Endothelial cell (in vitro differentiated cells): Measurements from ENCODE around the gene MEF2C. TPM values are rescaled to one million over a fixed set of nuclear protein-coding genes. Genes with fewer than 3 reads are reported as not detected.

Experiments
- DNase-seq: peaks from one replicate; pipeline ENCODE4 v3.0.0; 2021; ENCODE audit warnings: low spot score
- H3K27ac Mint-ChIP-seq: one replicate; pipeline ENCODE4 v1.8.0; 2021; ENCODE audit warnings: mixed read lengths, inconsistent platforms; ENCODE audit not compliant: unreplicated experiment
- H3K27me3 Mint-ChIP-seq: one replicate; pipeline ENCODE4 v1.8.0; 2021; ENCODE audit warnings: mild to moderate bottlenecking, moderate library complexity, mixed read lengths, inconsistent platforms; ENCODE audit not compliant: unreplicated experiment
- H3K36me3 Mint-ChIP-seq: one replicate; pipeline ENCODE4 v1.8.0; 2021; ENCODE audit warnings: mild to moderate bottlenecking, low read depth, mixed read lengths, inconsistent platforms; ENCODE audit not compliant: unreplicated experiment
- H3K4me1 Mint-ChIP-seq: one replicate; pipeline ENCODE4 v1.8.0; 2021; ENCODE audit warnings: mild to moderate bottlenecking, mixed read lengths, inconsistent platforms; ENCODE audit not compliant: unreplicated experiment
- H3K4me3 Mint-ChIP-seq: one replicate; pipeline ENCODE4 v1.8.0; 2021; ENCODE audit warnings: mild to moderate bottlenecking, mixed read lengths, inconsistent platforms; ENCODE audit not compliant: unreplicated experiment
- H3K9me3 Mint-ChIP-seq: one replicate; pipeline ENCODE4 v1.8.0; 2021; ENCODE audit warnings: mixed read lengths, inconsistent platforms; ENCODE audit not compliant: unreplicated experiment
- total RNA-seq: library from RNA; stranded (reverse); fragmentation: NEBNext Ultra II Directional; extraction: Animal tissue kit (Norgen Biotek cat#: 25700); gene quantifications from one replicate; pipeline ENCODE4 v1.2.1, GENCODE V29; 2021; ENCODE audit not compliant: unreplicated experiment
- TF ChIP-seq, protein P1 (sequence below): fragments of 200-600 bp; sonication (generic); IDR thresholded peaks from one replicate; pipeline ENCODE4 v1.5.0; 2021; ENCODE audit warnings: antibody characterized with exemption; ENCODE audit not compliant: unreplicated experiment

MEF2C gene
- total RNA-seq, 1 donor from 2014 or later: 134 TPM

DNA sequence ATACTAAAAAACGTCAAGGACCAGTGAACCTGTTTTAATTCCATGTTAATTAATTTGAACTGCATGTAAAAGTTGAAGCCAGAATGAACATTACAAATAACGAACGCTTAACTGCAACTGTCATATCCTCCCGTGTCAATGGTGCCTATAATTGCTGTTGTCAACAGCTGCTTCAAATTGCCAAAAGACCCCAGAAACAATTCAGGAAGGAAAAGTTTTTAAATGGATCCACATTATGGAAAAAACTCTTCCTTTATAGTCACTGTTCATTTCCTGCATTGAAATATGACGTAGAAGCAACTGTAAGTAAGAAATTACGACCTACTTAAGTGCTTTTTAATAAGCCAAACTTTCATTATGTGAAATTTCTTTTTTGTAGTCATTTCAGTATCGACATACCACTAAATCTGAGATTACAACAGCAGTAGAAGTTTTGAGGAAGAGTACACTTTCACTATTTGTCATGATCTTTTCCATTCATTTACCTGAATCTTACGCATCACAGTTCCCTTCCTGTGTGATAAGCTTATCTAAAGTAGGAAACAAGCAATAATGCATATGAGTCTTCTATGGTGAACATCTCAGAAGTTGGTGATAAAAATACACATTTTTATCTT lies 37.8 kb downstream of the MEF2C start:
- TF ChIP-seq, protein P1, sequence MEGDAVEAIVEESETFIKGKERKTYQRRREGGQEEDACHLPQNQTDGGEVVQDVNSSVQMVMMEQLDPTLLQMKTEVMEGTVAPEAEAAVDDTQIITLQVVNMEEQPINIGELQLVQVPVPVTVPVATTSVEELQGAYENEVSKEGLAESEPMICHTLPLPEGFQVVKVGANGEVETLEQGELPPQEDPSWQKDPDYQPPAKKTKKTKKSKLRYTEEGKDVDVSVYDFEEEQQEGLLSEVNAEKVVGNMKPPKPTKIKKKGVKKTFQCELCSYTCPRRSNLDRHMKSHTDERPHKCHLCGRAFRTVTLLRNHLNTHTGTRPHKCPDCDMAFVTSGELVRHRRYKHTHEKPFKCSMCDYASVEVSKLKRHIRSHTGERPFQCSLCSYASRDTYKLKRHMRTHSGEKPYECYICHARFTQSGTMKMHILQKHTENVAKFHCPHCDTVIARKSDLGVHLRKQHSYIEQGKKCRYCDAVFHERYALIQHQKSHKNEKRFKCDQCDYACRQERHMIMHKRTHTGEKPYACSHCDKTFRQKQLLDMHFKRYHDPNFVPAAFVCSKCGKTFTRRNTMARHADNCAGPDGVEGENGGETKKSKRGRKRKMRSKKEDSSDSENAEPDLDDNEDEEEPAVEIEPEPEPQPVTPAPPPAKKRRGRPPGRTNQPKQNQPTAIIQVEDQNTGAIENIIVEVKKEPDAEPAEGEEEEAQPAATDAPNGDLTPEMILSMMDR: no peak
- Mint-ChIP-seq H3K9me3 (no peaks in the 10 kb centered on the region), H3K36me3 (no peaks in the 10 kb centered on the region), H3K4me3 (no peak overlapping the region), H3K4me1 (peaks cover under 1% of the 10 kb centered on the region), H3K27me3 (no peaks in the 10 kb centered on the region), H3K27ac (no peak overlapping the region)
- no peak for DNase-seq

DNA sequence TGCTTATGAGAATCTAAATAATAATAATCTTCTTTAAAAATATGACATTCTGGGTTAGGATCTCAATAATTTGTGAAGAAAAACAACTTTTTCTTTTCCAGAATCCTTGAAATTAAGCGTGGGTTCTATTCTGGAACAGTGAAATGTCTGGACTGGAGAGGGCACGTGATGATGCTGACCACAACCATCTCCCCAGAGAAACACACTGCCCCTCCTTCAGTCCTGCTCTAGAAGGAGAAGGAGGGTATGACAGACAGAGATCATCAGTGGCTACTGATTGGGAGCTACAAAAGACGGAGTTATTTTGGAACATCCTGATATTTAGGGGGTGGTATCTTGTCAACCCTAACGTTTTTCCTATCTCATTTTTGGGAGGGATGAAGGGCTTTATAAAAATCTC lies 40.2 kb downstream of the MEF2C start:
- no peak overlapping the region for H3K27ac Mint-ChIP-seq
- TF ChIP-seq, protein P1: no peak
- H3K9me3 Mint-ChIP-seq: no peaks in the 10 kb centered on the region
- H3K4me3 Mint-ChIP-seq: no peak overlapping the region
- H3K4me1 Mint-ChIP-seq: peaks cover 6% of the 10 kb centered on the region
- H3K36me3 Mint-ChIP-seq: peaks cover 4% of the 10 kb centered on the region
- DNase-seq: no peak
- H3K27me3 Mint-ChIP-seq: no peaks in the 10 kb centered on the region

DNA sequence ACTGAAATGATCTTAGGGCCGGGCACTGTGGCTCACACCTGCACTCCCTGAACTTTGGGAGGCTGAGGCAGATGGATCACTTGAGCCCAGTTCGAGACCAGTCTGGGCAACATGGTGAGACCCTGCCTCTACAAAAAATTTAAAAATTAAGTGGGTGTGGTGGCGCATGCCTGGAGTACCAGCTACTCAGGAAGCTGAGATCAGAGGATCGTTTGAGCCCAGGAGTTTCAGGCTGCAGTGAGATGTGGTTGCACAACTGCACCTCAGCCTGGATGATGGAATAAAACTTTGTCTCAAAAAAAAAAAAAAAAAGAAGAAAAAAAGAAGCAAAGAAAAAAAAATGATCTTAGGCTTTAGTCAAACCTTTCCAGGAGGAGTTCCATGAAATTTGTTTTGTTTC lies 41.8 kb downstream of the MEF2C start:
- TF ChIP-seq, protein P1: no peak

DNA sequence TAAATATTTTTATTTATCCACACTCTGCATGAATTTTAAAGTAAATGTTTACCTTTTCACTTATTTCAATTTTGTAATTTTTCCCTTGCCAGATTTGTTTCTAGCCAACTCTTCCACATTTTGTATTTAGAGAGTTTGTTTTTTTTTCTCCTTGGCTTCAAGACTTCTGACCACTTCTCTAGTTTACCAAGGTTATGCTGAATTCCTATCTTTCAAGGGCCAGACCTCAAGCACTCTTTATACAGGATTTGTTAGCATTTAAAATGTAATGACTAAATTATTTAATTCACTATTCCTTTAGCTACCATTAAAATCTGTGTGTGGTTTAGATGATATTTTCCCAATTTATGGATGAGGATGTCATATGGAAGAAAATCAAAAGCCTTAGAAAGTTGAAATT lies 42.5 kb downstream of the MEF2C start:
- no peak for DNase-seq
- H3K27ac Mint-ChIP-seq: no peak overlapping the region
- no peaks in the 10 kb centered on the region for H3K9me3 Mint-ChIP-seq
- H3K4me1 Mint-ChIP-seq: peaks cover 11% of the 10 kb centered on the region
- no peak overlapping the region for H3K4me3 Mint-ChIP-seq
- TF ChIP-seq, protein P1: no peak
- H3K36me3 Mint-ChIP-seq: peaks cover 4% of the 10 kb centered on the region
- no peaks in the 10 kb centered on the region for H3K27me3 Mint-ChIP-seq

More for the DNA sequence above, 41.8 kb downstream of the MEF2C start:
- Mint-ChIP-seq H3K4me3 (no peak overlapping the region), H3K27me3 (no peaks in the 10 kb centered on the region), H3K36me3 (peaks cover 4% of the 10 kb centered on the region), H3K4me1 (peaks cover 10% of the 10 kb centered on the region), H3K27ac (no peak overlapping the region), H3K9me3 (no peaks in the 10 kb centered on the region)
- no peak for DNase-seq

DNA sequence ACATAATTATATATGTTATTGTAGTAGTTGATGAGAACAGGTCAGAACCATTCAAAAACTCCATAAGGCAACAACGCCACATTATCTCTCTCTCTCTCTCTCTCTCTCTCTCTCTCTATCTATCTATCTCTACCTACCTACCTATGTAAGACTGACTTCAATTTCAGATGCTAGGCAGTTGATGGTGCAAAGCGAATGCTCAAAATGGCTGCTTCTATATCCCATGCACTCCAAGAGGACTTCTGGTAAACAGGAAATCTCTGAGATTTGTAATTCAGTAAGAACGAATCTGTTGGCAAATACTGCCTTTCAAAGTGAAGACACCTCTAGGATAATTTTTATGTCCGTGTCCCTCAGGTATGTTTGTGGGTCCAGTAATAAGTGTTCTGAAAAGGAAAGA lies 43.7 kb downstream of the MEF2C start:
- Mint-ChIP-seq H3K9me3 (no peaks in the 10 kb centered on the region), H3K4me3 (no peak overlapping the region), H3K36me3 (peaks cover 4% of the 10 kb centered on the region), H3K27me3 (no peaks in the 10 kb centered on the region), H3K4me1 (peaks cover 14% of the 10 kb centered on the region), H3K27ac (no peak overlapping the region)
- no peak for DNase-seq
- TF ChIP-seq, protein P1: no peak
